Endothelial cell of hepatic sinusoid (primary cell): ENCODE data around the gene CALN1.

Source experiments
- in situ Hi-C: cut with HindIII; loops from 2 replicates; pipeline ENCODE4 v1.10.0; 2017; ENCODE audit warnings: low sequenced_read_pairs

Gene CALN1

GRCh38 chr7:72057796-72058195, 354.3 kb downstream of the CALN1 start:
- in situ Hi-C loops: loop anchor here (10.0 kb wide), 1 partner anchor 387 kb away; no protein-coding TSS in a partner anchor

GRCh38 chr7:72057231-72057630, 354.9 kb downstream of the CALN1 start:
- in situ Hi-C loops: loop anchor here (10.0 kb wide), 1 partner anchor 388 kb away; no protein-coding TSS in a partner anchor

GRCh38 chr7:72055426-72055825, 356.7 kb downstream of the CALN1 start:
- in situ Hi-C loops: loop anchor here (10.0 kb wide), 1 partner anchor 389 kb away; no protein-coding TSS in a partner anchor

- in situ Hi-C loops: loop anchor here (10.0 kb wide), 1 partner anchor 392 kb away; no protein-coding TSS in a partner anchor
These were observed 358.8 kb downstream of the CALN1 start for GRCh38 chr7:72053292-72053691.

- in situ Hi-C loops: no loop called here
These were observed 363.7 kb downstream of the CALN1 start for GRCh38 chr7:72048420-72048819.

- in situ Hi-C loops: no loop called here
These were observed 369.3 kb downstream of the CALN1 start for GRCh38 chr7:72042855-72043254.

- in situ Hi-C loops: no loop called here
These were observed 371.5 kb downstream of the CALN1 start for GRCh38 chr7:72040641-72041040.

GRCh38 chr7:72039460-72039859, 372.7 kb downstream of the CALN1 start:
- in situ Hi-C loops: no loop called here

- in situ Hi-C loops: no loop called here
These were observed 374.0 kb downstream of the CALN1 start for GRCh38 chr7:72038022-72038732.

- in situ Hi-C loops: no loop called here
These were observed 374.6 kb downstream of the CALN1 start for GRCh38 chr7:72037516-72037915.

- in situ Hi-C loops: no loop called here
These were observed 376.9 kb downstream of the CALN1 start for GRCh38 chr7:72035266-72035665.

GRCh38 chr7:72032934-72033333, 379.2 kb downstream of the CALN1 start:
- in situ Hi-C loops: no loop called here

GRCh38 chr7:72030994-72031667, 381.0 kb downstream of the CALN1 start:
- in situ Hi-C loops: no loop called here

- in situ Hi-C loops: no loop called here
These were observed 383.9 kb downstream of the CALN1 start for GRCh38 chr7:72028267-72028666.

- in situ Hi-C loops: no loop called here
These were observed 386.7 kb downstream of the CALN1 start for GRCh38 chr7:72025381-72025960.

GRCh38 chr7:72023926-72024325, 388.2 kb downstream of the CALN1 start:
- in situ Hi-C loops: no loop called here

GRCh38 chr7:72021716-72022115, 390.4 kb downstream of the CALN1 start:
- in situ Hi-C loops: no loop called here

GRCh38 chr7:72020311-72020710, 391.8 kb downstream of the CALN1 start:
- in situ Hi-C loops: no loop called here

GRCh38 chr7:72019436-72019835, 392.7 kb downstream of the CALN1 start:
- in situ Hi-C loops: no loop called here

- in situ Hi-C loops: no loop called here
These were observed 394.4 kb downstream of the CALN1 start for GRCh38 chr7:72017756-72018155.

GRCh38 chr7:72016574-72016973, 395.6 kb downstream of the CALN1 start:
- in situ Hi-C loops: no loop called here

GRCh38 chr7:72015136-72015535, 397.0 kb downstream of the CALN1 start:
- in situ Hi-C loops: no loop called here
